A549 treated with GW870086 at 1 μM for 4 hours (cell line): ENCODE results near the gene RAB11FIP2. TPM values are rescaled to one million over a fixed set of nuclear protein-coding genes. Genes with fewer than 3 reads are reported as not detected.

ENCODE experiments used
- total RNA-seq: library from RNA; stranded (reverse); fragments of 200-300 nt; extraction: Qiagen RNA extraction; gene quantifications from 5 replicates; pipeline ENCODE4 v1.2.3, GENCODE V29; 2022; ENCODE audit warnings: low read depth

The RAB11FIP2 gene
- total RNA-seq: 6.4 to 10.3 TPM (median 8.6 TPM) in 5 replicates

GRCh38 chr10:118046395-118047156, at the start of gene RAB11FIP2:
RAB11FIP2 (minus strand) TSS chr10:118046941; CDS start chr10:118046163, 778 bp downstream.

